Panc1 (cell line): Measurements from ENCODE around the gene CDKL1. TPM values are rescaled to one million over a fixed set of nuclear protein-coding genes. Genes with fewer than 3 reads are reported as not detected.
A peak's percentile ranks its signal among the peaks of the same experiment; 100 is the strongest.

Experiments
- ATAC-seq: fragments of 200-7000 bp; cut with Tn5 transposase; 2 replicates; pipeline ENCODE4 v1.9.1; 2020; ENCODE audit warnings: mild to moderate bottlenecking, moderate library complexity
- BruUV-seq: library from RNA; stranded (reverse); fragments of 400-500 nt; replicated peaks from 2 replicates; lab custom pipeline; 2021; lab: Mats Ljungman, UMichigan
- CTCF ChIA-PET: fragments of 300-600 bp; sonication (Branson Sonifier 250); formaldehyde crosslinking; loops from one replicate; lab custom pipeline; 2022; ENCODE audit warnings: antibody characterized with exemption; lab: Charles Lee
- POLR2A ChIA-PET: fragments of 300-600 bp; sonication (Branson Sonifier 250); formaldehyde crosslinking; loops from one replicate; lab custom pipeline; 2022; ENCODE audit warnings: antibody characterized with exemption; lab: Charles Lee
- DNase-seq: peaks from one replicate; pipeline ENCODE4 v3.0.0-alpha.2; 2010; ENCODE audit warnings: low read depth, low spot score
- H3K27ac ChIP-seq: 2 replicates; pipeline ENCODE4 v1.5.1; 2011; ENCODE audit warnings: mild to moderate bottlenecking, low read length, inconsistent platforms
- H3K27me3 ChIP-seq: fragments of 200-500 bp; sonication (Bioruptor generic); 2 replicates; pipeline ENCODE4 v1.6.0; 2014; ENCODE audit warnings: low read length, inconsistent platforms; ENCODE audit not compliant: control insufficient read depth, insufficient read depth
- H3K36me3 ChIP-seq: fragments of 200-500 bp; sonication (Bioruptor generic); 2 replicates; pipeline ENCODE4 v1.5.1; 2014; ENCODE audit warnings: inconsistent platforms, mild to moderate bottlenecking, low read length, moderate library complexity; ENCODE audit not compliant: control insufficient read depth, insufficient read depth
- H3K4me1 ChIP-seq: 2 replicates; pipeline ENCODE4 v1.5.1; 2011; ENCODE audit warnings: inconsistent platforms, mild to moderate bottlenecking, low read length, moderate library complexity; ENCODE audit not compliant: control insufficient read depth, insufficient read depth
- H3K4me3 ChIP-seq, 2 experiments: 2 replicates each; pipeline ENCODE4 v1.5.1; 2011 to 2012; ENCODE audit warnings: low read depth in 2 of 2, low read length in 2 of 2, mild to moderate bottlenecking in 2 of 2, inconsistent platforms in 1 of 2, moderate library complexity in 1 of 2
- H3K9me3 ChIP-seq: fragments of 200-500 bp; sonication (Bioruptor generic); 2 replicates; pipeline ENCODE4 v1.5.1; 2014; ENCODE audit warnings: low read depth, mild to moderate bottlenecking, inconsistent platforms, low read length, moderate library complexity; ENCODE audit not compliant: control insufficient read depth, insufficient read depth
- POLR2AphosphoS5 ChIP-seq: IDR thresholded peaks from 2 replicates; pipeline ENCODE4 v1.6.1; 2012; ENCODE audit warnings: mild to moderate bottlenecking, low read depth, low read length, moderate library complexity
- SIN3A ChIP-seq: IDR thresholded peaks from 2 replicates; pipeline ENCODE4 v1.6.1; 2012; ENCODE audit warnings: low read depth, mild to moderate bottlenecking, low read length, moderate library complexity, borderline replicate concordance; ENCODE audit not compliant: insufficient read depth
- TCF7L2 ChIP-seq: IDR thresholded peaks from 2 replicates; pipeline ENCODE4 v1.6.1; 2011; ENCODE audit warnings: mild to moderate bottlenecking, low read depth, low read length, inconsistent platforms
- in situ Hi-C: cut with HindIII; loops from 2 replicates; pipeline ENCODE4 v1.10.0; 2016; ENCODE audit warnings: low sequenced_read_pairs, low pct_unique_long_range_greater_than_20kb
- intact Hi-C: fragments of 100-400 bp; cut with micrococcal nuclease; formaldehyde crosslinking; loops from one replicate; pipeline ENCODE4 v1.10.0; 2022; ENCODE audit not compliant: unreplicated experiment
- total RNA-seq: library from RNA; stranded (reverse); gene quantifications from one replicate; pipeline ENCODE4 v1.2.1, GENCODE V29; 2021; ENCODE audit not compliant: unreplicated experiment
- TF ChIP-seq, protein P1 (sequence below): fragments of 450-650 bp; IDR thresholded peaks from 2 replicates; pipeline ENCODE4 v1.5.1; 2017; ENCODE audit warnings: mild to moderate bottlenecking
- TF ChIP-seq, protein P2 (sequence below), 2 experiments: IDR thresholded peaks; 2 replicates each; pipeline ENCODE4 v1.6.1; 2011 to 2012; ENCODE audit warnings: low read depth in 2 of 2, control low read depth in 1 of 2, low read length in 1 of 2, mild to moderate bottlenecking in 1 of 2, moderate library complexity in 1 of 2; ENCODE audit not compliant: insufficient read depth in 1 of 2

Gene CDKL1
- total RNA-seq, 1 experiment from 2014 or later, result 5.8 TPM

DNA sequence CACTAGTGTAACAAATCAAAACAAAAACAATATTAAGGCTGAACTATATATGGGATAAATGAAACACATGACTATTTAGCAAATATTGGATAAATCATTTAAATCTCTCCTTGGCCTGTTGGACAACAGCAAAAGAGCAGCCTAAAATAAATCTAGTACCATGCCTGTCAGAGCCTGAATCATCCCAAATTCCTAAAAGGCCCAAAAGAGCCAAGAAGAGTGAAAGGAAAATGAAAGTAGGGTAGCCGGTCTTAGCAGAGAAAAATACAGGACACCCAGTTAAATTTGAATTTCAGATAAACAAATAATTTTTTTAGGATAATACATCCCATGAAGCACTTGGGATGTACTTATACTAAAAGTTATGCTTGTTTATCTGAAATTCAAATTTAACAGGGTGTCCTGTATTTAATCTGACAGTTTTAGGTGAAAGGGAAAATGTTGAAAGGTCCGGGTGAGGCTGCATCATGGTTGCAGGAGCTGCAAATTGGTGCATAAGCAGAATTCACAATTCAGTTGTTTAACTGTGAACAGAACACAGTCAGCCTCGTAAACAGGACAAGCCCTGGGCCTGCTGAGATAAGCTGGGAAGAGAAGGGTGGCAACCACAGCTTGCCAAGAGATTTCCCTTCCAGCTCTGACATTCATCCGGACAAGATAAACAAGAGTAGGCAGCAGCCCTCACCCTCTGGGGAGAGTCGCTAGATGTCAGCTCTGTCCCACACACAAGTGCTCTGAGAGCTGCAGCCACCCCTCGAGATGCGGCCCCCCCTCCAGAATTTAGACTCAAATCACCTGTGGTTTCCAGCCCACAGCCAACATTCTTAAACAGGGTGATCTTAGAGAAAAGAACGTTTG, 54.2 kb downstream of the CDKL1 start:
- H3K36me3 ChIP-seq, result no peaks in the 10 kb centered on the region
- intact Hi-C loops, result no loop called here
- BruUV-seq, result no TSS peak
- no peak overlapping the region for H3K4me3 ChIP-seq
- ChIA-PET POLR2A (no interaction called here), CTCF (interaction anchor here (0.7 kb wide), 1 partner anchor 22 kb away, joined by 13 read pairs; no protein-coding TSS in a partner anchor)
- DNase-seq (no peak), ATAC-seq (peak; percentile 73; the same call in 1 of the 2 replicates)
- in situ Hi-C loops, result no loop called here
- peaks cover 7% of the 10 kb centered on the region for H3K4me1 ChIP-seq
- H3K27ac ChIP-seq, result no peak overlapping the region
- no peaks in the 10 kb centered on the region for H3K27me3 ChIP-seq
- no peaks in the 10 kb centered on the region for H3K9me3 ChIP-seq
- TF ChIP-seq, protein P1, sequence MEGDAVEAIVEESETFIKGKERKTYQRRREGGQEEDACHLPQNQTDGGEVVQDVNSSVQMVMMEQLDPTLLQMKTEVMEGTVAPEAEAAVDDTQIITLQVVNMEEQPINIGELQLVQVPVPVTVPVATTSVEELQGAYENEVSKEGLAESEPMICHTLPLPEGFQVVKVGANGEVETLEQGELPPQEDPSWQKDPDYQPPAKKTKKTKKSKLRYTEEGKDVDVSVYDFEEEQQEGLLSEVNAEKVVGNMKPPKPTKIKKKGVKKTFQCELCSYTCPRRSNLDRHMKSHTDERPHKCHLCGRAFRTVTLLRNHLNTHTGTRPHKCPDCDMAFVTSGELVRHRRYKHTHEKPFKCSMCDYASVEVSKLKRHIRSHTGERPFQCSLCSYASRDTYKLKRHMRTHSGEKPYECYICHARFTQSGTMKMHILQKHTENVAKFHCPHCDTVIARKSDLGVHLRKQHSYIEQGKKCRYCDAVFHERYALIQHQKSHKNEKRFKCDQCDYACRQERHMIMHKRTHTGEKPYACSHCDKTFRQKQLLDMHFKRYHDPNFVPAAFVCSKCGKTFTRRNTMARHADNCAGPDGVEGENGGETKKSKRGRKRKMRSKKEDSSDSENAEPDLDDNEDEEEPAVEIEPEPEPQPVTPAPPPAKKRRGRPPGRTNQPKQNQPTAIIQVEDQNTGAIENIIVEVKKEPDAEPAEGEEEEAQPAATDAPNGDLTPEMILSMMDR, result peak; percentile 37
- TF ChIP-seq, protein P2, sequence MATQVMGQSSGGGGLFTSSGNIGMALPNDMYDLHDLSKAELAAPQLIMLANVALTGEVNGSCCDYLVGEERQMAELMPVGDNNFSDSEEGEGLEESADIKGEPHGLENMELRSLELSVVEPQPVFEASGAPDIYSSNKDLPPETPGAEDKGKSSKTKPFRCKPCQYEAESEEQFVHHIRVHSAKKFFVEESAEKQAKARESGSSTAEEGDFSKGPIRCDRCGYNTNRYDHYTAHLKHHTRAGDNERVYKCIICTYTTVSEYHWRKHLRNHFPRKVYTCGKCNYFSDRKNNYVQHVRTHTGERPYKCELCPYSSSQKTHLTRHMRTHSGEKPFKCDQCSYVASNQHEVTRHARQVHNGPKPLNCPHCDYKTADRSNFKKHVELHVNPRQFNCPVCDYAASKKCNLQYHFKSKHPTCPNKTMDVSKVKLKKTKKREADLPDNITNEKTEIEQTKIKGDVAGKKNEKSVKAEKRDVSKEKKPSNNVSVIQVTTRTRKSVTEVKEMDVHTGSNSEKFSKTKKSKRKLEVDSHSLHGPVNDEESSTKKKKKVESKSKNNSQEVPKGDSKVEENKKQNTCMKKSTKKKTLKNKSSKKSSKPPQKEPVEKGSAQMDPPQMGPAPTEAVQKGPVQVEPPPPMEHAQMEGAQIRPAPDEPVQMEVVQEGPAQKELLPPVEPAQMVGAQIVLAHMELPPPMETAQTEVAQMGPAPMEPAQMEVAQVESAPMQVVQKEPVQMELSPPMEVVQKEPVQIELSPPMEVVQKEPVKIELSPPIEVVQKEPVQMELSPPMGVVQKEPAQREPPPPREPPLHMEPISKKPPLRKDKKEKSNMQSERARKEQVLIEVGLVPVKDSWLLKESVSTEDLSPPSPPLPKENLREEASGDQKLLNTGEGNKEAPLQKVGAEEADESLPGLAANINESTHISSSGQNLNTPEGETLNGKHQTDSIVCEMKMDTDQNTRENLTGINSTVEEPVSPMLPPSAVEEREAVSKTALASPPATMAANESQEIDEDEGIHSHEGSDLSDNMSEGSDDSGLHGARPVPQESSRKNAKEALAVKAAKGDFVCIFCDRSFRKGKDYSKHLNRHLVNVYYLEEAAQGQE (IDR thresholded peaks at IDR 0.05; ENCODE audit: insufficient read depth in 1 of 2, low read depth in 2 of 2, low read length in 1 of 2), result no peak

GRCh38 chr14:50340963-50341362, 55.7 kb downstream of the CDKL1 start:
- in situ Hi-C loops, result no loop called here
- H3K27ac ChIP-seq, result no peak overlapping the region
- no peaks in the 10 kb centered on the region for H3K9me3 ChIP-seq
- POLR2A ChIA-PET, result no interaction called here
- no peaks in the 10 kb centered on the region for H3K27me3 ChIP-seq
- DNase-seq (no peak), ATAC-seq (no peak)
- CTCF ChIA-PET, result no interaction called here
- no peak overlapping the region for H3K4me3 ChIP-seq
- intact Hi-C loops, result no loop called here
- BruUV-seq, result no TSS peak
- TF ChIP-seq, protein P2 (IDR thresholded peaks at IDR 0.05; ENCODE audit: insufficient read depth in 1 of 2, low read depth in 2 of 2, low read length in 1 of 2), result no peak
- TF ChIP-seq SIN3A (no peak), POLR2AphosphoS5 (no peak), TCF7L2 (no peak)
- TF ChIP-seq, protein P1, result peak; percentile 31
- peaks cover 7% of the 10 kb centered on the region for H3K4me1 ChIP-seq
- H3K36me3 ChIP-seq, result no peaks in the 10 kb centered on the region
